Keratinocyte (primary cell): ENCODE measurements around the gene MAPRE2. TPM values are rescaled to one million over a fixed set of nuclear protein-coding genes. Genes with fewer than 3 reads are reported as not detected.

Experiments used
- DNase-seq: peaks from one replicate; pipeline ENCODE4 v3.0.0-alpha.2; 2011; ENCODE audit warnings: low read depth, missing footprints, low spot score
- FAIRE-seq: peaks from 2 replicates; lab custom pipeline; 2011; peaks lifted over from hg19 to GRCh38; lab: Jason Lieb, UNC
- H2AFZ ChIP-seq: 2 replicates; pipeline ENCODE4 v1.6.0; 2012; ENCODE audit warnings: low read length, control low read depth, inconsistent platforms; ENCODE audit not compliant: control insufficient read depth
- H3K27ac ChIP-seq: 2 replicates; pipeline ENCODE4 v1.5.1; 2011; ENCODE audit warnings: low read length; ENCODE audit not compliant: control insufficient read depth, insufficient read depth
- H3K27me3 ChIP-seq: 3 replicates; pipeline ENCODE4 v1.6.0; 2011; ENCODE audit warnings: low read length; ENCODE audit not compliant: control insufficient read depth, insufficient read depth; ENCODE audit errors: extremely low read depth
- H3K36me3 ChIP-seq, 2 experiments: 2 replicates in 1 of 2; 3 replicates in 1 of 2; pipeline ENCODE4 v1.5.1; 2011; ENCODE audit warnings: low read length in 2 of 2, mild to moderate bottlenecking in 1 of 2; ENCODE audit not compliant: control insufficient read depth in 2 of 2, insufficient read depth in 2 of 2; ENCODE audit errors: extremely low read depth in 1 of 2
- H3K4me1 ChIP-seq: 3 replicates; pipeline ENCODE4 v1.5.1; 2011; ENCODE audit warnings: low read length; ENCODE audit not compliant: control insufficient read depth, insufficient read depth; ENCODE audit errors: extremely low read depth
- H3K4me2 ChIP-seq: 3 replicates; pipeline ENCODE4 v1.6.0; 2011; ENCODE audit warnings: low read depth, low read length; ENCODE audit not compliant: control insufficient read depth, insufficient read depth; ENCODE audit errors: extremely low read depth
- H3K4me3 ChIP-seq, 3 experiments: fragments of 200-600 bp in 1 of 3; sonication (generic) in 1 of 3; 2 replicates in 2 of 3; 3 replicates in 1 of 3; pipeline ENCODE4 v1.5.1; 2011 to 2016; ENCODE audit warnings: low read length in 3 of 3, mild to moderate bottlenecking in 3 of 3, control low read depth in 2 of 3, inconsistent platforms in 1 of 3, low read depth in 1 of 3, mixed read lengths in 1 of 3, mixed run types in 1 of 3, moderate library complexity in 1 of 3; ENCODE audit not compliant: control insufficient read depth in 2 of 3, insufficient read depth in 2 of 3; ENCODE audit errors: extremely low read depth in 1 of 3
- H3K79me2 ChIP-seq: 2 replicates; pipeline ENCODE4 v1.6.0; 2012; ENCODE audit warnings: low read length; ENCODE audit not compliant: control insufficient read depth, insufficient read depth
- H3K9ac ChIP-seq: 3 replicates; pipeline ENCODE4 v1.6.0; 2011; ENCODE audit warnings: low read length; ENCODE audit not compliant: control insufficient read depth, insufficient read depth; ENCODE audit errors: extremely low read depth
- H3K9me1 ChIP-seq: 3 replicates; pipeline ENCODE4 v1.6.0; 2011; ENCODE audit warnings: low read length; ENCODE audit not compliant: control insufficient read depth, insufficient read depth; ENCODE audit errors: extremely low read depth
- H3K9me3 ChIP-seq: 2 replicates; pipeline ENCODE4 v1.5.1; 2012; ENCODE audit warnings: low read depth, low read length; ENCODE audit not compliant: control insufficient read depth
- H4K20me1 ChIP-seq: 3 replicates; pipeline ENCODE4 v1.6.0; 2011; ENCODE audit warnings: low read length; ENCODE audit not compliant: control insufficient read depth, insufficient read depth; ENCODE audit errors: extremely low read depth
- CTCF ChIP-seq, 3 experiments: IDR thresholded peaks in 1 of 3; conservative IDR thresholded peaks in 1 of 3; optimal IDR thresholded peaks in 1 of 3; 2 replicates in 2 of 3; 3 replicates in 1 of 3; pipeline versions ENCODE3 to v1.5.1; 2011; ENCODE audit warnings: low read length in 3 of 3, mild to moderate bottlenecking in 3 of 3, moderate library complexity in 2 of 3, control low read depth in 1 of 3, inconsistent platforms in 1 of 3; ENCODE audit not compliant: insufficient read depth in 2 of 3; ENCODE audit errors: extremely low read depth in 1 of 3
- EZH2 ChIP-seq: IDR thresholded peaks from one replicate; pipeline ENCODE4 v1.6.1; 2012; ENCODE audit warnings: inconsistent platforms, mild to moderate bottlenecking, low read length, moderate library complexity
- dilution Hi-C: fragments of 300-500 bp; cut with MboI; formaldehyde crosslinking; loops from one replicate; pipeline ENCODE4 v1.7.0; 2020; ENCODE audit warnings: low sequenced_read_pairs; ENCODE audit not compliant: extremely low pct_ligation_motif_present
- polyA plus RNA-seq, 5 experiments: library from polyadenylated mRNA; depleted of rRNA in 3 of 5; stranded (reverse) in 3 of 5; stranded (forward) in 1 of 5; unstranded in 1 of 5; fragments of >200 nt; gene quantifications; 1 replicate in 1 of 5; 2 replicates in 3 of 5; 3 replicates in 1 of 5; pipeline versions ENCODE4 v1.2.1 to v1.2.3, GENCODE V29; 2011 to 2012; ENCODE audit warnings: missing spikeins in 2 of 5, low read depth in 1 of 5, low replicate concordance in 1 of 5
- small RNA-seq, 3 experiments: library from RNA; depleted of rRNA; stranded (forward); fragments of <200 nt; gene quantifications; one replicate each; pipeline ENCODE3, GENCODE V24; 2012; ENCODE audit warnings: low read depth in 3 of 3, low replicate concordance in 1 of 3; ENCODE audit not compliant: insufficient read length in 3 of 3

Gene MAPRE2
- polyA plus RNA-seq, 1 donor (not counting 4 experiments of a cell fraction or from before 2014, with no cell fraction given), result 14.2 TPM

- Histone ChIP-seq H3K9ac (no peak overlapping the region), H3K27me3 (no peaks in the 10 kb centered on the region), H3K9me3 (no peaks in the 10 kb centered on the region), H3K4me2 (no peak overlapping the region), H3K9me1 (no peaks in the 10 kb centered on the region), H3K36me3 (no peaks in the 10 kb centered on the region), H2AFZ (no peak overlapping the region), H3K4me1 (no peaks in the 10 kb centered on the region), H3K27ac (no peak overlapping the region), H3K79me2 (no peaks in the 10 kb centered on the region), H3K4me3 (no peak overlapping the region), H4K20me1 (no peaks in the 10 kb centered on the region)
- no peak for DNase-seq
- dilution Hi-C loops, result no loop called here
- TF ChIP-seq EZH2 (no peak), CTCF (optimal IDR thresholded peaks at IDR 0.05 in 1 of 3, IDR thresholded peaks at IDR 0.05 in 1 of 3, conservative IDR thresholded peaks at IDR 0.05 in 1 of 3; ENCODE audit: extremely low read depth in 1 of 3, insufficient read depth in 2 of 3, low read length in 3 of 3) (no peak)
- FAIRE-seq, result no peak
Measured at GRCh38 chr18:35192415-35192814, 151.2 kb downstream of the MAPRE2 start.

Small RNA genes lying within 50 kb of the gene (small RNA-seq; reads per million reads assigned to genes)
- gene AC015967.2, result 0 reads per million in 3 experiments

Other genes starting within 250 kb of the MAPRE2 start
- gene ZNF397, start 199.6 kb downstream of the MAPRE2 start, polyA plus RNA-seq, result 5.4 to 8.7 TPM (median 7.5 TPM) in 3 replicates
- gene ZSCAN30, start 248.8 kb downstream of the MAPRE2 start, polyA plus RNA-seq, result 8.4 to 13.6 TPM (median 11.3 TPM) in 3 replicates